Measurements from ENCODE around the gene DPH2. TPM values are rescaled to one million over a fixed set of nuclear protein-coding genes. Genes with fewer than 3 reads are reported as not detected.

DPH2 gene
- total RNA-seq, 1 donor from 2014 or later: 5.1 TPM

- DNase-seq (ENCODE audit: low spot score): peak; percentile 32
Measured at GRCh38 chr1:43968348-43968948, 1.4 kb upstream of the DPH2 start.

GRCh38 chr1:43969416-43969745 lies 429 bp upstream of the DPH2 start:
- no peak for DNase-seq (ENCODE audit: low spot score)

DNA sequence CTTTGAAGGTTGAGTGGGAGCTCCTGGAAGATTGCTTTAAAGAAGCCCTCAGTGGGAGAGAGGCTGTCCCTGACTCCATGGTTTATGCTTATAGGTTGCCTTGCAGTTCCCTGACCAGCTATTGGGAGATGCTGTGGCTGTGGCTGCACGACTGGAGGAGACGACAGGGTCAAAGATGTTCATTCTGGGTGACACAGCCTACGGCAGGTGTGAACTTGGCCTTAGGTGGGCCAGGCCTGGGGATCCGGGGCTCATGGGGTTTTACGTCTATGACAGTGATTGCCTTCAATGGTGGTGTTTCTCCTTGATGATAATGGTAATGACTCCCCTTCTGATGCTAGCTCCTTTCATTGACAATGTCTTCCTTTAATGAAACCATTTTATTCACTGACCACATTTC lies 692 bp downstream of the DPH2 start:
- DNase-seq (ENCODE audit: low spot score): no peak

DNA sequence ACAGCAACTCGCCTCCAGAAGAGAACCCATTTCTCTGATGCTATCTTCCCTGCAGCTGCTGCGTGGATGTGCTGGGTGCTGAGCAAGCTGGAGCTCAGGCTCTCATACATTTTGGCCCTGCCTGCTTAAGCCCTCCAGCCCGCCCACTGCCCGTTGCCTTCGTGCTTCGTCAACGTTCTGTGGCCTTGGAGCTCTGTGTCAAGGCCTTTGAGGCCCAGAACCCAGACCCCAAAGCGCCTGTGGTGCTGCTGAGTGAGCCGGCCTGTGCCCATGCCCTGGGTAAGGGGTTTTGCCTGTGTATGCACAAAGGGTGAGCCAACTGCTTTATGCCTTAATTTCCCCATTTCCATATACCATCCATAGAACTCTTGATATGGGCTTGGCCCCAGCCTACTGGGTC lies 1.1 kb downstream of the DPH2 start:
- DNase-seq (ENCODE audit: low spot score): no peak

GRCh38 chr1:43971336-43971980 lies 1.6 kb downstream of the DPH2 start:
- DNase-seq (ENCODE audit: low spot score): no peak

- no peak for DNase-seq (ENCODE audit: low spot score)
Measured at GRCh38 chr1:43973981-43974442, 4.2 kb downstream of the DPH2 start.

- DNase-seq (ENCODE audit: low spot score): peak; percentile 97
Measured at GRCh38 chr1:43974443-43975248, 4.8 kb downstream of the DPH2 start, which contains the start of gene ATP6V0B. Gene ATP6V0B, plus strand, starts transcription at chr1:43974960. Its CDS starts 81 bp downstream, at chr1:43975041.

- peak; percentile 52 for DNase-seq (ENCODE audit: low spot score)
Measured at GRCh38 chr1:43975249-43975961, 5.6 kb downstream of the DPH2 start.

GRCh38 chr1:43976045-43976444 lies 6.2 kb downstream of the DPH2 start:
- no peak for DNase-seq (ENCODE audit: low spot score)

DNA sequence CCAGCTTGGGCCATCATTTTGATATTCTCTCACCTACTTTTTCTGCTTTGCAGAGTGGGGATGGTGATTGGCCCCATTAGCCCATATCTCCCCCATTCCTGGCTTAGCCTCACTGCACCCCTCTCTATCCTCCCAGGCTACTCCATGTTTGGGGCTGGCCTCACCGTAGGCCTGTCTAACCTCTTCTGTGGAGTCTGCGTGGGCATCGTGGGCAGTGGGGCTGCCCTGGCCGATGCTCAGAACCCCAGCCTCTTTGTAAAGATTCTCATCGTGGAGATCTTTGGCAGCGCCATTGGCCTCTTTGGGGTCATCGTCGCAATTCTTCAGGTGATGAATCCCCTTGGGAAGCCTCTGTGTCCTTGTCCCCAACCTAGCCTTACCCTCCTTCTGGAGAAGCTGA lies 7.1 kb downstream of the DPH2 start:
- no peak for DNase-seq (ENCODE audit: low spot score)

DNA sequence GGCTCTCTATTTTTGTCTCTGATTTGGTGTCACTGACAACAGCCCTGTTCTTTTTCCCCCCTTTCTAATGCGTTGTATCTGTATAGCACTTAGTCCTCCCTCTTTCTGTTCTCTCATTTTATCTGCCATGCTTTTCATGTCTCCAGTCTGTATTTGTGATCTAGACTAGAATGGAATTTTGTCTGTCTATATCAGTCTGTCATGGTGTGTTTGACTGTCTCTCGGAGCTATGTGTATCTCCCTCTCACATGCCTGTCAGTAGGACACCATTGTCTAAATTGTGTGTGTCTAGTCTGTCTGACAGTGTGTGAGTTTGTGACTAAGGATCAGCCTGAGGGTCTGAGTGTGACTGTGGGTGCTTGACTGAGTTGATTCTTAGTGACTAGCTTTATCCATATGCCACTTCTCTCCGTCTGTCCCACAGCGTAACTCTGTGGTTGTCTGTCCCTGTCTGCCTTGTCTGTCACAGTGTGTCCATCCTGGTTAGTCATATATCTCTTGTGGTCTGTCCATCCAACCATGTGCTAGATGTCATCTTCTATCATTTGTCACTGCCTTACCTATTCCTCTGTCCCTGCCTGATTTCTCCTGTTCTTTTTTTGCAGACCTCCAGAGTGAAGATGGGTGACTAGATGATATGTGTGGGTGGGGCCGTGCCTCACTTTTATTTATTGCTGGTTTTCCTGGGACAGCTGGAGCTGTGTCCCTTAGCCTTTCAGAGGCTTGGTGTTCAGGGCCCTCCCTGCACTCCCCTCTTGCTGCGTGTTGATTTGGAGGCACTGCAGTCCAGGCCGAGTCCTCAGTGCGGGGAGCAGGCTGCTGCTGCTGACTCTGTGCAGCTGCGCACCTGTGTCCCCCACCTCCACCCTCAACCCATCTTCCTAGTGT lies 7.8 kb downstream of the DPH2 start:
- no peak for DNase-seq (ENCODE audit: low spot score)

DNA sequence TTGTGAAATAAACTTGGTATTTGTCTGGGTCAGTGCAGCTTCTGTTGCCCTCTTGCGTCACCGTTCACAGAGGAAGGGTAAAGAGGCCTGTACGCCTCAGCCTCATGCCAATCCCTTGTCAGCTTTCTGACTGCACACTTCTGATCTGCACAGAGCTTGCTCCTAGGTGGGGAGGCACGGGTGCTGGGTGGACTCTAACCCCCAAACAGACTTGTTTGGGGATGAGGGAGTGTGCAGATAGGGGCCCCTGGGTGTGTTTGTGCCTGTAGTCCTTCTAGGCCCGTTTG lies 8.4 kb downstream of the DPH2 start:
- DNase-seq (ENCODE audit: low spot score): no peak

DNA sequence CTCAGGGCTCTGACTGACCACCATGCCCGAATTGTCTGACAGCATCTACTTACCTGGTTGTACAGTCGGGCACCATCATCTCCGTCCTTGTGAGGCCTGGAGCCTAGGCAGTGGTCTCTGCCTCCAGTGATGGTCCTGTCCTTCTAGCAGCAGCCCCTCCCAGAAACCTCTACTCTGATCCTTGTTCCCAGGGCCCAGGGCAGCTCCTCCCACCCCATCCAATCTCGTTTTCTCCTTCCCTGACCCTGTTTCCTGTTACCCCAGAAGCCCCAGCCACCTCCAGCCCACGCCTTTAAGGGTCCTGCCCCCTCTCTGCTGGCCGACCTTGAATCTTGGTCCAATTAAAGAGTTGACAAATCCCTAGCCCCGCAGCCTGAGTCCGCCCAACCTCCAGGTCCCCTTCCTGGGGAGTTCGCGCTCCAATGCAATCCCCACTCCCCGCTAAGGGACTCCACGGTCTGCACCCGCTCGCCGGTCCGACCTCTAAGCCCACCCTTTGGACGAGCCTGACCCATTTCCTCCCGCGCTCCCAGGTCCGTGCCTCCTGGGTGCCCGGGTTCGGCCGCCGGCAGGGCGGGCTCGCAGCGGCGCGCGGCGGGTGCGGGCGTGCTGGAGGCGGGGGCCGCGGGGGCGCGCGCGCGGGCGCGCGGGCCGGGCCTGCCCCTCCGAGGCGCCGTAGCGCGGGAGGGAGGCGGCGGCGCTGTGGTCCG lies 8.9 kb downstream of the DPH2 start, which contains the start of gene B4GALT2:
TSS of gene B4GALT2 (plus strand) at position 660 of the 710 bp plus-strand sequence. CDS start 1,951 bp downstream, outside the sequence.
- DNase-seq (ENCODE audit: low spot score): peak; percentile 44

DNA sequence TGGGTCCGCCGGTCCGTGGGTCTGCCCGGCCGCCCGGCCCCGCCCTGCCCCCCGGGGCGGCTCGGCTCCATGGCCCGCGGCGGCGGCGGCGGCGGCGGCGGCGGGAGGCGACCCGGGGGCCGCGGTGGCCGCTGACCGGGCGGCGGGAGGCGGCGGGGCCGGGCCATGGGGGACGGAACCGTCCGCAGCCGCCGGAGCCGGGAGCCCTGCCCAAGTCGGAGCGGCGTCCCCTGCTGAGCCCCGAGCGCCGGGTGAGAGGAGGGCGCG lies 9.4 kb downstream of the DPH2 start:
- no peak for DNase-seq (ENCODE audit: low spot score)

DNA sequence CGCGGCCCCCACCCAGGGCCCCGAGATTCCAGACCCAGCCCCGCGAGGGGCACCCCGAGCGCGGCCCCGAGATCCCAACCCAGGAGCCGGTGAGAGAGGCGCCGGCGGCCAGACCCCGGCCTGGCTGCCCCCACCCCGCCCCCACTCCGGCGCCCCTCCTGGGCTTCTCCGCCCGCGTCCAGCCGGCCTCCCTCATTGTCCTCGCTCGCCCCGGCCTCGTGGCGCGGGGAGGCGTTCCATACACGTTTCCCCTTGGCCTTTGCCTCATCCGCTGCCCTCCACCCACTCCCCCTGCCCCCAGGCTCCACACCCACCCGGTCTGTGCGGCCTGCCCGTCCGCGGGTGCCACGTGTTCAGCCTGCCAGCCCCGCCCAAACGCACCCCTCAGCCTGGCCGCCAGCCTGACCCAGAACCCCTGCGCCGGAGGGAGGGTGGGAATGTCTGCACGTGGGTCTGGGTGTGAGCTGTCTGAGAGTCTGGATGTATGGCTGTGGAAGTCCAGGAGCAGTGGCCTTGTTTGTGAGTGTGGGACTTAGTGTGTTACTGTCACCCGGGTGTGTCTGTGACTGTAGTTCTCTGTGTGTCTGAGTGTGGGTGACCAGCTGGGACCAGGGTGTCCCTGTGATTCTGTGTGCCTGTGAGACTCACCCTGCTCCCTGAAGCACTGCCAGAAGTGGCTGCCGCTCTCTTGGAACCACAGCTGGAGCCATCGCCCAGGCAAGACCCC lies 9.9 kb downstream of the DPH2 start:
- DNase-seq (ENCODE audit: low spot score): peak; percentile 74

DNA sequence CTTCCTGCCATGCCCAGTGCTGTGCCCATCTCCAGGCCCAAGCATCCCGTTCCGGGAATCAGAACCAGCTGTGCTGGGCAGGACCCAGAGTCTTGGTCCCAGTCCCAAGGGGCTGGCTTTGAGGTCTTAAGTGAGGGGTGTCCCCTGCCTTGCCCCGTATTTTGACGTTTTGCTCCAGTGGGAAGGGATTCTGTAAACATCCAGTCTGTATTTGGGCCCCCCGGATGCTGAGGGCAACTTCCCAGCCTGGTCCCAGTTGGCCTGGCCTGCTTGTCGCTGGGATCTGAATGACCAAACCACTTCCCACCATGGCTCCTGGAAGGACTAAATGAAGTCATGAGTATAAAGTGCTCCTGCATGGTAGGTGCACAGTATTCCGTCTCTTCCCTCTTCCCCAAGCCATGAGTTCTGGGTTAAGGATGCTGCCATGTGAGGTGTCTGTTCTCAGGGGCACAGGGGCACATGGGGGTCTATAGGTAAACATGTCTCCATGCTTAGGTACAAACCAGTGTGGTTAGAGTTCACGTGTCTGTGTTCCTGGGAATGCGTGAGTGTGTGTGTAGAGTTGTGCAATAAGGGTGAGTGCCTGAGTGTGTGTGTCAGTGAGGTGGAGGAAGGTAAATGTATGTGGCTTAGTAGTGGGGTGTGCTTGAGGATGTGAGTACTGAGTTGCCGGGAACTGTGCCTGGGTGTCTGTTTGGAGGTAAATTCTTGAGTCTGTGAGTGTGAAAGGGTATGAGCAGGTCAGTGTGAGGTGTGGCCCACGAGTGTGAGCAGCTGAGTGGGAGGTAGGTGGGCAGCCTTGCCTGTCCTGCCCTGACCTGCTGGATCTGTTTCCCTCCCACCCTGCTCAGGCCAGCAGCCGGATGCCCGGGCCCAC lies 10.7 kb downstream of the DPH2 start:
- DNase-seq (ENCODE audit: low spot score): no peak

DNA sequence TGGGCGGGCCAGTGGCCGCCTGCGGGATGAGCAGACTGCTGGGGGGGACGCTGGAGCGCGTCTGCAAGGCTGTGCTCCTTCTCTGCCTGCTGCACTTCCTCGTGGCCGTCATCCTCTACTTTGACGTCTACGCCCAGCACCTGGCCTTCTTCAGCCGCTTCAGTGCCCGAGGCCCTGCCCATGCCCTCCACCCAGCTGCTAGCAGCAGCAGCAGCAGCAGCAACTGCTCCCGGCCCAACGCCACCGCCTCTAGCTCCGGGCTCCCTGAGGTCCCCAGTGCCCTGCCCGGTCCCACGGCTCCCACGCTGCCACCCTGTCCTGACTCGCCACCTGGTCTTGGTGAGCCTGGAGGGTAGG lies 11.3 kb downstream of the DPH2 start:
- DNase-seq (ENCODE audit: low spot score): no peak

- no peak for DNase-seq (ENCODE audit: low spot score)
Measured at GRCh38 chr1:43981636-43982035, 11.8 kb downstream of the DPH2 start.

GRCh38 chr1:43982241-43982640 lies 12.4 kb downstream of the DPH2 start:
- DNase-seq (ENCODE audit: low spot score): no peak
